A549 (cell line): Measurements from ENCODE around the gene VSTM4. TPM values are rescaled to one million over a fixed set of nuclear protein-coding genes. Genes with fewer than 3 reads are reported as not detected.

Experiments
- ATAC-seq, 2 experiments: fragments of 200-7000 bp in 1 of 2; fragments of >200 bp in 1 of 2; cut with Nextera tagmentation in 1 of 2; cut with Tn5 transposase in 1 of 2; 3 replicates each; pipeline versions ENCODE4 v1.8.0 to v1.9.1; 2018 to 2020; ENCODE audit warnings: mild to moderate bottlenecking in 1 of 2, moderate library complexity in 1 of 2
- CTCF ChIA-PET: fragments of 300-600 bp; sonication (Branson Sonifier 250); formaldehyde crosslinking; extraction: SDS; loops from one replicate; lab custom pipeline; 2021; ENCODE audit warnings: antibody characterized with exemption, inconsistent platforms; lab: Yijun Ruan, JAX
- POLR2A ChIA-PET: fragments of 350-600 bp; formaldehyde crosslinking; extraction: SDS; loops from one replicate; lab custom pipeline; 2021; ENCODE audit warnings: antibody characterized with exemption, inconsistent platforms; lab: Yijun Ruan, JAX
- DNase-seq, 2 experiments: peaks; one replicate each; pipeline versions ENCODE4 v3.0.0 to v3.0.0-alpha.2; 2011 to 2016; ENCODE audit warnings: low read depth in 1 of 2, low spot score in 1 of 2
- FAIRE-seq: peaks from 2 replicates; lab custom pipeline; 2011; peaks lifted over from hg19 to GRCh38; lab: Jason Lieb, UNC
- H3K27ac ChIP-seq, 2 experiments: fragments of >200 bp; sonication (Bioruptor Twin); formaldehyde crosslinking; 3 replicates each; pipeline ENCODE4 v1.5.1; 2016 to 2017
- H3K4me1 ChIP-seq: fragments of >200 bp; sonication (Bioruptor Twin); formaldehyde crosslinking; 3 replicates; pipeline ENCODE4 v1.6.1; 2016
- H3K4me2 ChIP-seq: fragments of >200 bp; sonication (Bioruptor Twin); formaldehyde crosslinking; 3 replicates; pipeline ENCODE4 v1.6.1; 2016
- H3K4me3 ChIP-seq: fragments of >200 bp; sonication (Bioruptor Twin); formaldehyde crosslinking; 3 replicates; pipeline ENCODE4 v1.5.1; 2016
- H3K9me3 ChIP-seq: fragments of >200 bp; sonication (Bioruptor Twin); formaldehyde crosslinking; 3 replicates; pipeline ENCODE4 v1.6.1; 2016
- BHLHE40 ChIP-seq: IDR thresholded peaks from 2 replicates; pipeline ENCODE4 v1.6.1; 2012; ENCODE audit warnings: low read depth, low read length, inconsistent platforms
- CBX2 ChIP-seq: fragments of 200-600 bp; sonication (generic); IDR thresholded peaks from 2 replicates; pipeline ENCODE4 v1.6.1; 2016; ENCODE audit warnings: low read depth, mild to moderate bottlenecking, borderline replicate concordance
- CEBPB ChIP-seq, 2 experiments: fragments of >200 bp in 1 of 2; sonication (Bioruptor Twin) in 1 of 2; formaldehyde crosslinking in 1 of 2; IDR thresholded peaks; 2 replicates each; pipeline ENCODE4 v1.6.1; 2012 to 2016
- CHD4 ChIP-seq: fragments of 200-600 bp; sonication (generic); IDR thresholded peaks from 2 replicates; pipeline ENCODE4 v1.6.1; 2016; ENCODE audit warnings: antibody characterized with exemption, mild to moderate bottlenecking, borderline replicate concordance
- EHF ChIP-seq: fragments of 250-450 bp; sonication (Bioruptor Pico); IDR thresholded peaks from 2 replicates; pipeline ENCODE4 v1.5.0; 2020; ENCODE audit warnings: mild to moderate bottlenecking
- EP300 ChIP-seq, 2 experiments: fragments of >200 bp; sonication (Bioruptor Twin); formaldehyde crosslinking; IDR thresholded peaks; 2 replicates in 1 of 2; 3 replicates in 1 of 2; pipeline ENCODE4 v1.6.1; 2016 to 2017
- FOXS1 ChIP-seq: fragments of 250-450 bp; sonication (Bioruptor Pico); IDR thresholded peaks from 2 replicates; pipeline ENCODE4 v1.5.0; 2020; ENCODE audit warnings: mild to moderate bottlenecking, moderate library complexity
- GATA3 ChIP-seq: IDR thresholded peaks from 2 replicates; pipeline ENCODE4 v1.6.1; 2012; ENCODE audit warnings: borderline replicate concordance
- HOXB5 ChIP-seq: fragments of 250-450 bp; sonication (Bioruptor Pico); IDR thresholded peaks from 2 replicates; pipeline ENCODE4 v1.5.0; 2020; ENCODE audit warnings: mild to moderate bottlenecking, moderate library complexity
- JUN ChIP-seq, 2 experiments: fragments of >200 bp; sonication (Bioruptor Twin); formaldehyde crosslinking; IDR thresholded peaks; 2 replicates in 1 of 2; 3 replicates in 1 of 2; pipeline ENCODE4 v1.6.1; 2016 to 2017
- KDM1A ChIP-seq: fragments of 200-600 bp; sonication (generic); IDR thresholded peaks from 2 replicates; pipeline ENCODE4 v1.6.1; 2016; ENCODE audit warnings: low read depth, mild to moderate bottlenecking
- MAFK ChIP-seq: fragments of 450-650 bp; IDR thresholded peaks from 2 replicates; pipeline ENCODE4 v1.6.1; 2014; ENCODE audit not compliant: partially characterized antibody
- MAZ ChIP-seq: fragments of 150-350 bp; IDR thresholded peaks from 2 replicates; pipeline ENCODE4 v1.6.1; 2014; ENCODE audit warnings: antibody characterized with exemption, low read depth, low read length, borderline replicate concordance
- NPAS2 ChIP-seq: fragments of 250-450 bp; sonication (Bioruptor Pico); IDR thresholded peaks from 2 replicates; pipeline ENCODE4 v1.8.0; 2022; ENCODE audit warnings: mild to moderate bottlenecking, moderate library complexity, borderline replicate concordance
- PHF8 ChIP-seq: fragments of 200-600 bp; sonication (generic); IDR thresholded peaks from 2 replicates; pipeline ENCODE4 v1.6.1; 2016; ENCODE audit warnings: low read depth, mild to moderate bottlenecking, antibody characterized with exemption, moderate library complexity, borderline replicate concordance
- RAD21 ChIP-seq, 2 experiments: fragments of >200 bp in 1 of 2; sonication (Bioruptor Twin) in 1 of 2; formaldehyde crosslinking in 1 of 2; IDR thresholded peaks in 1 of 2; conservative IDR thresholded peaks in 1 of 2; 2 replicates in 1 of 2; 3 replicates in 1 of 2; pipeline ENCODE4 v1.6.1; 2012 to 2018; ENCODE audit warnings: inconsistent platforms in 1 of 2
- RCOR1 ChIP-seq: fragments of 150-350 bp; IDR thresholded peaks from 2 replicates; pipeline ENCODE4 v1.6.1; 2014; ENCODE audit warnings: antibody characterized with exemption, low read length, low read depth
- RFX5 ChIP-seq: fragments of 450-650 bp; IDR thresholded peaks from 2 replicates; pipeline ENCODE4 v1.7.1; 2014; ENCODE audit warnings: antibody characterized with exemption, mild to moderate bottlenecking, moderate library complexity
- SMC3 ChIP-seq: fragments of >200 bp; sonication (Bioruptor Twin); formaldehyde crosslinking; IDR thresholded peaks from 3 replicates; pipeline ENCODE4 v1.6.1; 2018; ENCODE audit warnings: inconsistent platforms
- TFCP2L1 ChIP-seq: fragments of 250-450 bp; sonication (Bioruptor Pico); IDR thresholded peaks from 2 replicates; pipeline ENCODE4 v1.5.0; 2021; ENCODE audit warnings: mild to moderate bottlenecking
- ZC3H11A ChIP-seq: fragments of 450-650 bp; IDR thresholded peaks from 2 replicates; pipeline ENCODE4 v1.6.1; 2014; ENCODE audit warnings: antibody characterized with exemption, mild to moderate bottlenecking
- WGBS: methylation state at CpG from one replicate; pipeline ENCODE4 v1.1.6; 2017; ENCODE audit errors: missing lambda C conversion rate; 5-methylcytosine and 5-hydroxymethylcytosine counted together
- polyA plus RNA-seq, 4 experiments: library from polyadenylated mRNA; depleted of rRNA in 3 of 4; stranded (reverse); fragments of >200 nt; fragmentation: RNase III in 1 of 4; extraction: RNeasy Plus Mini Kit Qiagen cat#74134 plus additional on column Dnase treatment in 1 of 4; gene quantifications; 2 replicates in 3 of 4; 3 replicates in 1 of 4; pipeline ENCODE4 v1.2.3, GENCODE V29; 2011 to 2017
- TF ChIP-seq, protein P1 (sequence below): IDR thresholded peaks from 2 replicates; pipeline ENCODE4 v1.6.1; 2012
- TF ChIP-seq, protein P2 (sequence below): fragments of >200 bp; sonication (Bioruptor Twin); formaldehyde crosslinking; IDR thresholded peaks from 3 replicates; pipeline ENCODE4 v1.5.1; 2016
- TF ChIP-seq, protein P3 (sequence below): IDR thresholded peaks from 2 replicates; pipeline ENCODE4 v1.6.1; 2012; ENCODE audit warnings: low read depth, borderline replicate concordance
- TF ChIP-seq, protein P4 (sequence below): IDR thresholded peaks from 2 replicates; pipeline ENCODE4 v1.6.1; 2012
- TF ChIP-seq, protein P5 (sequence below): fragments of >200 bp; sonication (Bioruptor Twin); formaldehyde crosslinking; IDR thresholded peaks from 2 replicates; pipeline ENCODE4 v1.6.1; 2016

Gene VSTM4
- polyA plus RNA-seq, 2 of the 4 experiments (the other 2 are of a cell fraction) = 0.18 to 0.53 TPM

DNA sequence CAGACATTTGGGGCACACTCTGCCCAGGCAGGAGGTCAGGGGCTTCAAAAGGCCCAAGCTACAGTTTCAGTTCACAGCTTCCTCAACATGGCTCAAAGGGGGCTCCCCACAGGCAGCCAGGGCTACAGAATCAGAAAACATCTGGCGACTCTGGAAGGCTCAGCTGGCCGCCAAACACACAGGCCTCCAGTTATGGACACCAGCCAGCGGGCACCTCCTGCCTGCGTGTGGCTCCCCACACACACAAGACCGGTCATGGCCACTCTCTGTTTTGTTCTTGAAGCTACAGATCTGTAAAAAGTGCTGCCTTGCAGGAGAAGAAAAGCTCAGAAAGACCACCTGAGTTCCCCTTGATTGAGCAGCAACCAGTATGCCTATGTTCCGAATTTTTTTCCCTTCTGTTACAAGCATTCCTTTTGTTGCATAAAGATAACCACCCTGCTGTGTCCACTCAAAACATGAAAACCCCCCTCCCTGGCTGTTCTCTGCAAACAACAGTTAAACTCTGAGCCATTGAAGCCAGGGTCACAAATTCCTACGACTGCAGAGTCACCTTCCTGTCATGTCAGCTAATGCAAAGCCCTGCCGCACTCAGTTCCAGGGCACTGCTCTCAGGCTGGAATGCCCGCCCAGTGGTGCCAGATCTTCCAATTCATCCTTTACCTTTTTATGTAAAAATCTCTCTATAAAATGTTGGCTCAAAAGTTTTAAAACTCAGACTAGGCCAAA is 33.6 kb downstream of the VSTM4 start:
- Histone ChIP-seq H3K9me3 (peaks cover 6% of the 10 kb centered on the region), H3K4me3 (no peak overlapping the region)
- no peak for DNase-seq
- TF ChIP-seq SMC3 (no peak), PHF8 (no peak), CBX2 (no peak), EP300 (IDR thresholded peaks at IDR 0.05) (no peak), ZC3H11A (no peak), NPAS2 (CRISPR knock-in tag) (no peak)
- TF ChIP-seq, protein P1, sequence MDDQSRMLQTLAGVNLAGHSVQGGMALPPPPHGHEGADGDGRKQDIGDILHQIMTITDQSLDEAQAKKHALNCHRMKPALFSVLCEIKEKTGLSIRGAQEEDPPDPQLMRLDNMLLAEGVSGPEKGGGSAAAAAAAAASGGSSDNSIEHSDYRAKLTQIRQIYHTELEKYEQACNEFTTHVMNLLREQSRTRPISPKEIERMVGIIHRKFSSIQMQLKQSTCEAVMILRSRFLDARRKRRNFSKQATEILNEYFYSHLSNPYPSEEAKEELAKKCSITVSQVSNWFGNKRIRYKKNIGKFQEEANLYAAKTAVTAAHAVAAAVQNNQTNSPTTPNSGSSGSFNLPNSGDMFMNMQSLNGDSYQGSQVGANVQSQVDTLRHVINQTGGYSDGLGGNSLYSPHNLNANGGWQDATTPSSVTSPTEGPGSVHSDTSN = no peak
- TF ChIP-seq, all 56 proteins: peak for 0
- WGBS = 51% methylated on average over 9 of the region's 9 CpGs
- FAIRE-seq = no peak
- Histone ChIP-seq H3K27ac (no peak overlapping the region), H3K4me2 (no peak overlapping the region), H3K4me1 (no peaks in the 10 kb centered on the region)
- ATAC-seq = no peak
- ChIA-PET POLR2A (no interaction called here), CTCF (no interaction called here)

DNA sequence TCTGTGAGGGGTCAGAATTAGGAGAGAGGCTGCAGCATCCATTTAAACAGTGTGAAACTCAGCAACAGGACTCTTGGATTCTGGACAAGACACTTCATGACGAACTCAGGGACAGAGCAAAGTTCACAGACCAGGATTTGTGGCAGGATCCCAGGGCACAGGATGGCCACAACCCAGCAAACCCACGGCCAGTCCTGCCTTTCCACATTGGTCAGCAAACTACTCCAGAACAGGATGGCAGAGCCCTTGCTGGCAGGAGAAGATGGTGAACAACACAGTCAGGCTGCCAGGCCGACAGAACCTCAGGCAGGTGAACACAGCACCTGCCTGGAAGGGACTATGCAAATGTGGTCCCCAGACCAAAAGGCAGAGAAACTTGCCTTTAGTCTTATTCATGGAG is 34.4 kb downstream of the VSTM4 start:
- Histone ChIP-seq H3K27ac (no peak overlapping the region), H3K9me3 (no peaks in the 10 kb centered on the region), H3K4me2 (no peak overlapping the region), H3K4me3 (no peak overlapping the region), H3K4me1 (no peaks in the 10 kb centered on the region)
- ChIA-PET CTCF (interaction anchor here (0.8 to 1.2 kb wide), 2 partner anchors 14 to 85 kb away, joined by 3 read pairs; no protein-coding TSS in a partner anchor), POLR2A (no interaction called here)
- TF ChIP-seq CBX2 = no peak
- no peak for TF ChIP-seq RCOR1
- no peak for TF ChIP-seq MAZ
- no peak for TF ChIP-seq RAD21 (conservative IDR thresholded peaks at IDR 0.05 in 1 of 2, IDR thresholded peaks at IDR 0.05 in 1 of 2)
- TF ChIP-seq, protein P2, sequence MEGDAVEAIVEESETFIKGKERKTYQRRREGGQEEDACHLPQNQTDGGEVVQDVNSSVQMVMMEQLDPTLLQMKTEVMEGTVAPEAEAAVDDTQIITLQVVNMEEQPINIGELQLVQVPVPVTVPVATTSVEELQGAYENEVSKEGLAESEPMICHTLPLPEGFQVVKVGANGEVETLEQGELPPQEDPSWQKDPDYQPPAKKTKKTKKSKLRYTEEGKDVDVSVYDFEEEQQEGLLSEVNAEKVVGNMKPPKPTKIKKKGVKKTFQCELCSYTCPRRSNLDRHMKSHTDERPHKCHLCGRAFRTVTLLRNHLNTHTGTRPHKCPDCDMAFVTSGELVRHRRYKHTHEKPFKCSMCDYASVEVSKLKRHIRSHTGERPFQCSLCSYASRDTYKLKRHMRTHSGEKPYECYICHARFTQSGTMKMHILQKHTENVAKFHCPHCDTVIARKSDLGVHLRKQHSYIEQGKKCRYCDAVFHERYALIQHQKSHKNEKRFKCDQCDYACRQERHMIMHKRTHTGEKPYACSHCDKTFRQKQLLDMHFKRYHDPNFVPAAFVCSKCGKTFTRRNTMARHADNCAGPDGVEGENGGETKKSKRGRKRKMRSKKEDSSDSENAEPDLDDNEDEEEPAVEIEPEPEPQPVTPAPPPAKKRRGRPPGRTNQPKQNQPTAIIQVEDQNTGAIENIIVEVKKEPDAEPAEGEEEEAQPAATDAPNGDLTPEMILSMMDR = no peak
- no peak for TF ChIP-seq CEBPB (IDR thresholded peaks at IDR 0.05)
- TF ChIP-seq EHF (CRISPR knock-in tag) = no peak
- TF ChIP-seq HOXB5 (CRISPR knock-in tag) = no peak
- TF ChIP-seq FOXS1 (CRISPR knock-in tag) = no peak
- TF ChIP-seq BHLHE40 = no peak
- TF ChIP-seq GATA3 = no peak
- no peak for TF ChIP-seq JUN (IDR thresholded peaks at IDR 0.05)
- TF ChIP-seq NPAS2 (CRISPR knock-in tag) = no peak
- TF ChIP-seq, protein P3, sequence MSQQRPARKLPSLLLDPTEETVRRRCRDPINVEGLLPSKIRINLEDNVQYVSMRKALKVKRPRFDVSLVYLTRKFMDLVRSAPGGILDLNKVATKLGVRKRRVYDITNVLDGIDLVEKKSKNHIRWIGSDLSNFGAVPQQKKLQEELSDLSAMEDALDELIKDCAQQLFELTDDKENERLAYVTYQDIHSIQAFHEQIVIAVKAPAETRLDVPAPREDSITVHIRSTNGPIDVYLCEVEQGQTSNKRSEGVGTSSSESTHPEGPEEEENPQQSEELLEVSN = no peak
- TF ChIP-seq CHD4 = no peak
- ATAC-seq = no peak
- DNase-seq = no peak
- FAIRE-seq = no peak
- WGBS = 0% methylated on average over 3 of the region's 3 CpGs

DNA sequence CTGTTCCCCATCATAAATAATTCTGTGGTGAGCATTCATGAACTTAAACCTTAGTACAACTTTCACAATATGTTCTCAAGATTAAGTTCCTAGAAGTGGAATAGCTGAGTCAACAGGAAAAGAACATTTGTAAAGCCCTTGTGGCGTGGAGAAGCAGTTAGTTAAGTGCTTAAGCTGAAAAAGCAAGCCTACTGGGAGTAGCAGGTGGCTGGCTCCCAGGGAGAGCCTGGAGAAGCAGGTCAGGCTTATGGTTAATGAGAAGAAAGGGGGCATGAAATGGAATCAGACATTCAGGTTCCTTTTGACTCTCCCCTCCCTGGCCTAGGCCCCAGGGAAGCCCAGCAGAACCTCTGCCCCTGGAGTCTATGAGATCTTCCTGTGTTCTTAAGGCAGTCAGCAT is 35.3 kb downstream of the VSTM4 start:
- CTCF ChIA-PET = interaction anchor here (1.2 kb wide), 1 partner anchor 84 kb away, joined by 3 read pairs; no protein-coding TSS in a partner anchor
- FAIRE-seq (no peak), ATAC-seq (no peak), DNase-seq (no peak)
- Histone ChIP-seq H3K27ac (no peak overlapping the region), H3K4me2 (no peak overlapping the region), H3K4me1 (no peaks in the 10 kb centered on the region), H3K4me3 (no peak overlapping the region), H3K9me3 (no peaks in the 10 kb centered on the region)
- TF ChIP-seq, protein P4, sequence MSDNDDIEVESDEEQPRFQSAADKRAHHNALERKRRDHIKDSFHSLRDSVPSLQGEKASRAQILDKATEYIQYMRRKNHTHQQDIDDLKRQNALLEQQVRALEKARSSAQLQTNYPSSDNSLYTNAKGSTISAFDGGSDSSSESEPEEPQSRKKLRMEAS = no peak
- TF ChIP-seq KDM1A = no peak
- no peak for TF ChIP-seq RFX5
- no peak for TF ChIP-seq SMC3
- TF ChIP-seq MAFK = peak; percentile 25
- no peak for TF ChIP-seq TFCP2L1 (CRISPR knock-in tag)
- no peak for TF ChIP-seq EHF (CRISPR knock-in tag)
- TF ChIP-seq, protein P5, sequence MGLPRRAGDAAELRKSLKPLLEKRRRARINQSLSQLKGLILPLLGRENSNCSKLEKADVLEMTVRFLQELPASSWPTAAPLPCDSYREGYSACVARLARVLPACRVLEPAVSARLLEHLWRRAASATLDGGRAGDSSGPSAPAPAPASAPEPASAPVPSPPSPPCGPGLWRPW = no peak
- no peak for TF ChIP-seq FOXS1 (CRISPR knock-in tag)
- POLR2A ChIA-PET = no interaction called here
- 4% methylated on average over 1 of the region's 1 CpG for WGBS
